BLaER1 (cell line): ENCODE results near the gene DUOX1.

ENCODE experiments used
- H3K27ac ChIP-seq: shearing (Covaris generic); formaldehyde crosslinking; 2 replicates; pipeline ENCODE4 v1.8.1; 2022
- H3K27me3 ChIP-seq: shearing (Covaris generic); formaldehyde crosslinking; 2 replicates; pipeline ENCODE4 v1.8.1; 2022
- H3K36me3 ChIP-seq: shearing (Covaris generic); formaldehyde crosslinking; 2 replicates; pipeline ENCODE4 v1.8.1; 2022
- H3K4me1 ChIP-seq: shearing (Covaris generic); formaldehyde crosslinking; 2 replicates; pipeline ENCODE4 v1.8.1; 2022
- H3K4me2 ChIP-seq: shearing (Covaris generic); formaldehyde crosslinking; 2 replicates; pipeline ENCODE4 v1.8.1; 2022
- H3K4me3 ChIP-seq: shearing (Covaris generic); formaldehyde crosslinking; 2 replicates; pipeline ENCODE4 v1.8.1; 2022
- H3K9ac ChIP-seq: shearing (Covaris generic); formaldehyde crosslinking; 2 replicates; pipeline ENCODE4 v1.8.1; 2022
- H3K9me3 ChIP-seq: shearing (Covaris generic); formaldehyde crosslinking; 2 replicates; pipeline ENCODE4 v1.8.1; 2022
- H4K20me1 ChIP-seq: shearing (Covaris generic); formaldehyde crosslinking; 2 replicates; pipeline ENCODE4 v1.8.1; 2022
- Cebpa-rat ChIP-seq: shearing (Covaris generic); IDR thresholded peaks from 2 replicates; pipeline ENCODE4 v1.8.1; 2022

Gene DUOX1

GRCh38 chr15:45105586-45105985, 24.2 kb upstream of the DUOX1 start:
- Histone ChIP-seq H3K4me2 (no peak overlapping the region), H3K36me3 (no peaks in the 10 kb centered on the region), H3K4me3 (no peak overlapping the region), H3K27ac (no peak overlapping the region), H3K4me1 (peaks cover 16% of the 10 kb centered on the region), H3K27me3 (no peaks in the 10 kb centered on the region), H3K9ac (no peak overlapping the region), H3K9me3 (no peaks in the 10 kb centered on the region), H4K20me1 (no peaks in the 10 kb centered on the region)
- no peak for TF ChIP-seq Cebpa-rat

- Histone ChIP-seq H3K4me3 (no peak overlapping the region), H4K20me1 (no peaks in the 10 kb centered on the region), H3K9ac (no peak overlapping the region), H3K4me1 (peaks cover 16% of the 10 kb centered on the region), H3K27ac (no peak overlapping the region; the same call in 1 of the 2 replicates), H3K36me3 (no peaks in the 10 kb centered on the region), H3K9me3 (0 out of 2 replicates have a peak, but pooled peaks cover under 1% of the 10 kb centered on the region), H3K4me2 (peak overlapping the region; percentile 65), H3K27me3 (no peaks in the 10 kb centered on the region)
- TF ChIP-seq Cebpa-rat: no peak
Observed at GRCh38 chr15:45106002-45106790, 23.6 kb upstream of the DUOX1 start.

GRCh38 chr15:45107941-45108630, 21.7 kb upstream of the DUOX1 start:
- TF ChIP-seq Cebpa-rat: no peak
- Histone ChIP-seq H3K36me3 (no peaks in the 10 kb centered on the region), H3K27ac (no peak overlapping the region), H3K9ac (no peak overlapping the region), H3K4me2 (no peak overlapping the region), H3K4me3 (no peak overlapping the region), H3K9me3 (peaks cover 19% of the 10 kb centered on the region), H3K27me3 (peaks cover 18% of the 10 kb centered on the region), H3K4me1 (peaks cover 16% of the 10 kb centered on the region), H4K20me1 (no peaks in the 10 kb centered on the region)

- Histone ChIP-seq H4K20me1 (no peaks in the 10 kb centered on the region), H3K9me3 (peaks cover 36% of the 10 kb centered on the region), H3K27ac (no peak overlapping the region), H3K4me1 (peaks cover 16% of the 10 kb centered on the region), H3K4me2 (no peak overlapping the region), H3K9ac (no peak overlapping the region), H3K27me3 (peaks cover 41% of the 10 kb centered on the region), H3K4me3 (no peak overlapping the region), H3K36me3 (no peaks in the 10 kb centered on the region)
- no peak for TF ChIP-seq Cebpa-rat
Observed at GRCh38 chr15:45110256-45110820, 19.5 kb upstream of the DUOX1 start.

GRCh38 chr15:45111390-45112142, 18.2 kb upstream of the DUOX1 start:
- no peaks in the 10 kb centered on the region for H3K36me3 ChIP-seq
- TF ChIP-seq Cebpa-rat: no peak
- H3K27ac ChIP-seq: no peak overlapping the region
- H4K20me1 ChIP-seq: no peaks in the 10 kb centered on the region
- H3K27me3 ChIP-seq: peaks cover 53% of the 10 kb centered on the region
- H3K9me3 ChIP-seq: peaks cover 36% of the 10 kb centered on the region
- H3K9ac ChIP-seq: no peak overlapping the region
- H3K4me2 ChIP-seq: no peak overlapping the region
- H3K4me1 ChIP-seq: peaks cover 7% of the 10 kb centered on the region
- no peak overlapping the region for H3K4me3 ChIP-seq

- peaks cover 59% of the 10 kb centered on the region for H3K27me3 ChIP-seq
- no peaks in the 10 kb centered on the region for H3K36me3 ChIP-seq
- peaks cover 36% of the 10 kb centered on the region for H3K9me3 ChIP-seq
- TF ChIP-seq Cebpa-rat: no peak
- no peak overlapping the region for H3K4me3 ChIP-seq
- H4K20me1 ChIP-seq: no peaks in the 10 kb centered on the region
- no peak overlapping the region for H3K27ac ChIP-seq
- H3K4me2 ChIP-seq: no peak overlapping the region
- H3K9ac ChIP-seq: no peak overlapping the region
- H3K4me1 ChIP-seq: peaks cover under 1% of the 10 kb centered on the region; the same call in 1 of the 2 replicates
Observed at GRCh38 chr15:45112143-45112590, 17.6 kb upstream of the DUOX1 start.

GRCh38 chr15:45112591-45113379, 17.0 kb upstream of the DUOX1 start:
- H3K9ac ChIP-seq: no peak overlapping the region
- no peak for TF ChIP-seq Cebpa-rat
- peaks cover 65% of the 10 kb centered on the region for H3K27me3 ChIP-seq
- peak overlapping the region; percentile 18; the same call in 1 of the 2 replicates for H3K4me3 ChIP-seq
- no peaks in the 10 kb centered on the region for H4K20me1 ChIP-seq
- no peaks in the 10 kb centered on the region for H3K4me1 ChIP-seq
- no peak overlapping the region for H3K27ac ChIP-seq
- no peaks in the 10 kb centered on the region for H3K36me3 ChIP-seq
- peaks cover 36% of the 10 kb centered on the region for H3K9me3 ChIP-seq
- no peak overlapping the region for H3K4me2 ChIP-seq

- no peaks in the 10 kb centered on the region for H3K4me1 ChIP-seq
- H3K9me3 ChIP-seq: peaks cover 36% of the 10 kb centered on the region
- H3K4me3 ChIP-seq: no peak overlapping the region
- no peak for TF ChIP-seq Cebpa-rat
- no peaks in the 10 kb centered on the region for H3K36me3 ChIP-seq
- H3K4me2 ChIP-seq: no peak overlapping the region
- H4K20me1 ChIP-seq: no peaks in the 10 kb centered on the region
- no peak overlapping the region for H3K27ac ChIP-seq
- peaks cover 67% of the 10 kb centered on the region for H3K27me3 ChIP-seq
- no peak overlapping the region for H3K9ac ChIP-seq
Observed at GRCh38 chr15:45113380-45113990, 16.3 kb upstream of the DUOX1 start.
